Neural cell (in vitro differentiated cells): ENCODE results near the gene FAF1. TPM values are rescaled to one million over a fixed set of nuclear protein-coding genes. Genes with fewer than 3 reads are reported as not detected.

Experiments used
- H2AFZ ChIP-seq: fragments of 200-600, 300-800 bp; sonication (generic), shearing (Covaris generic); 2 replicates; pipeline ENCODE4 v1.6.0; 2014; ENCODE audit warnings: low read depth, mild to moderate bottlenecking, antibody characterized with exemption, low read length, moderate library complexity
- H3F3A ChIP-seq: fragments of 200-600 bp; shearing (Covaris generic); 2 replicates; pipeline ENCODE4 v1.6.1; 2016; ENCODE audit warnings: mild to moderate bottlenecking, moderate library complexity, mixed read lengths, antibody characterized with exemption, low read length; ENCODE audit not compliant: insufficient read depth, poor library complexity, severe bottlenecking
- H3K27ac ChIP-seq: fragments of 200-600, 300-800 bp; sonication (generic), shearing (Covaris generic); 2 replicates; pipeline ENCODE4 v1.5.1; 2014; ENCODE audit warnings: mild to moderate bottlenecking, low read length, moderate library complexity
- H3K27me3 ChIP-seq: fragments of 300-800, 200-600 bp; sonication (generic), shearing (Covaris generic); 2 replicates; pipeline ENCODE4 v1.6.0; 2014; ENCODE audit warnings: mild to moderate bottlenecking, low read depth, low read length, moderate library complexity; ENCODE audit not compliant: insufficient read depth
- H3K36me3 ChIP-seq: fragments of 300-800, 200-600 bp; sonication (generic), shearing (Covaris generic); 2 replicates; pipeline ENCODE4 v1.5.1; 2014; ENCODE audit warnings: mild to moderate bottlenecking, antibody characterized with exemption, low read length, moderate library complexity; ENCODE audit not compliant: insufficient read depth
- H3K4me2 ChIP-seq: fragments of 300-800, 200-600 bp; sonication (generic), shearing (Covaris generic); 2 replicates; pipeline ENCODE4 v1.6.0; 2014; ENCODE audit warnings: mild to moderate bottlenecking, low read length
- H3K4me3 ChIP-seq: fragments of 300-800, 200-600 bp; sonication (generic), shearing (Covaris generic); 2 replicates; pipeline ENCODE4 v1.5.1; 2014; ENCODE audit warnings: mild to moderate bottlenecking, low read length, moderate library complexity
- H3K79me2 ChIP-seq: fragments of 200-600 bp; shearing (Covaris generic); replicated peaks from 2 replicates; pipeline ENCODE4 v1.6.0; 2014; ENCODE audit warnings: mild to moderate bottlenecking, low read length, moderate library complexity; ENCODE audit not compliant: insufficient read depth
- H3K9ac ChIP-seq: fragments of 300-800, 200-600 bp; sonication (generic), shearing (Covaris generic); 2 replicates; pipeline ENCODE4 v1.6.1; 2016; ENCODE audit warnings: mild to moderate bottlenecking, low read length, mixed read lengths
- H3K9me2 ChIP-seq: fragments of 200-600 bp; shearing (Covaris generic); 2 replicates; pipeline ENCODE4 v1.6.1; 2016; ENCODE audit warnings: mild to moderate bottlenecking, low read length, mixed read lengths; ENCODE audit not compliant: insufficient read depth
- H3K9me3 ChIP-seq: fragments of 200-600, 300-800 bp; sonication (generic), shearing (Covaris generic); 2 replicates; pipeline ENCODE4 v1.6.1; 2016; ENCODE audit warnings: mild to moderate bottlenecking, mixed run types, low read length, moderate library complexity, mixed read lengths
- H4K20me1 ChIP-seq: fragments of 200-600 bp; shearing (Covaris generic); 2 replicates; pipeline ENCODE4 v1.6.1; 2016; ENCODE audit warnings: mild to moderate bottlenecking, mixed run types; ENCODE audit not compliant: insufficient read depth
- CTCF ChIP-seq: fragments of 450-650 bp; IDR thresholded peaks from 2 replicates; pipeline ENCODE4 v1.5.1; 2014; ENCODE audit warnings: antibody characterized with exemption, mild to moderate bottlenecking, moderate library complexity; ENCODE audit not compliant: poor library complexity, severe bottlenecking
- EP300 ChIP-seq: fragments of 450-650 bp; conservative IDR thresholded peaks from 2 replicates; pipeline ENCODE4 v1.6.1; 2014; ENCODE audit warnings: antibody characterized with exemption, mild to moderate bottlenecking, moderate library complexity; ENCODE audit not compliant: poor library complexity, severe bottlenecking
- EZH2 ChIP-seq: fragments of 200-600, 300-800 bp; shearing (Covaris generic), sonication (generic); IDR thresholded peaks from 2 replicates; pipeline ENCODE4 v1.6.1; 2014; ENCODE audit warnings: antibody characterized with exemption, low read length, borderline replicate concordance, mild to moderate bottlenecking; ENCODE audit not compliant: insufficient read depth, poor library complexity, severe bottlenecking
- MXI1 ChIP-seq: fragments of 450-650 bp; conservative IDR thresholded peaks from 2 replicates; pipeline ENCODE4 v1.6.1; 2014; ENCODE audit warnings: antibody characterized with exemption, mild to moderate bottlenecking; ENCODE audit not compliant: poor library complexity, severe bottlenecking
- POLR2AphosphoS5 ChIP-seq: IDR thresholded peaks from 2 replicates; pipeline ENCODE4 v1.6.1; 2012
- RAD21 ChIP-seq: fragments of 450-650 bp; conservative IDR thresholded peaks from 2 replicates; pipeline ENCODE4 v1.6.1; 2014; ENCODE audit warnings: antibody characterized with exemption, mild to moderate bottlenecking, moderate library complexity
- SMC3 ChIP-seq: fragments of 450-650 bp; conservative IDR thresholded peaks from 2 replicates; pipeline ENCODE4 v1.6.1; 2014; ENCODE audit warnings: antibody characterized with exemption, mild to moderate bottlenecking, moderate library complexity; ENCODE audit not compliant: poor library complexity
- TAF1 ChIP-seq: IDR thresholded peaks from 2 replicates; pipeline ENCODE4 v1.6.1; 2012; ENCODE audit warnings: low read depth
- polyA plus RNA-seq: library from polyadenylated mRNA; depleted of rRNA; stranded (reverse); fragments of >200 nt; gene quantifications from 2 replicates; pipeline ENCODE4 v1.2.3, GENCODE V29; 2014
- TF ChIP-seq, protein P1 (sequence below): IDR thresholded peaks from 2 replicates; pipeline ENCODE4 v1.6.1; 2012; ENCODE audit warnings: borderline replicate concordance

FAF1 gene
- polyA plus RNA-seq, 1 donor from 2014 or later, result 52.1 TPM

DNA sequence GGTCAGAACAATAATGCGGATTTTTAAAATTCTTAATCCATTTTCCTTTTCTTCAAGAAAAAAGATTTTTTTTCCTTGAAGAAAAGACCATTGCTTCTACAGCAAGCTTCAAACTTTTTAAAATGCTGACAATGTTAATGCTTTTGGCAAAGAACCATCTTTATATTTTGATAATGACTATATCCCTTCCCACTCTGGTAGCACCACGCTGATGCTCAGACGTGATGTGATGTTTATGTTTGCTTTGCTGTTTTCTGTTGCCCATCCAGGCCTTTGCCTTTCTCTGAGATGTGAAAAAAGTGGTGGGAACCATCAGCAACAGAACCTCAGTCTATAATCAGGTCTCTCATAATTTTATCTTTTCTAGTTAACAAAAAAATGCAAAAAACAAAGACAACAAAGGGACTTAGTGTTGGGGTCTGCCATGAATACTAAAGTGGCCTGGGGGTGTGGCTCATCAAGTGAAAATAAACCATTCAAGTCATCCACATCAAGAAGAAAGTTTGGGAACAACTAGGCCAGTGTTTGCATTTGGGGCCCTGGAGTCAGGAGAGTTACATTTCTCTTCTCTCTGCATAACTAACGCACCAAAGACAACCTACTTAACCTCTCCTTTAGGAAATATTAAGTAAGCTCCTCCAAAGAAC, 292.2 kb downstream of the FAF1 start:
- no peak overlapping the region for H3K4me2 ChIP-seq
- H3F3A ChIP-seq, result no peaks in the 10 kb centered on the region
- no peaks in the 10 kb centered on the region for H3K9me2 ChIP-seq
- no peaks in the 10 kb centered on the region for H3K79me2 ChIP-seq
- H3K36me3 ChIP-seq, result no peaks in the 10 kb centered on the region
- H3K27me3 ChIP-seq, result no peaks in the 10 kb centered on the region
- H3K4me3 ChIP-seq, result no peak overlapping the region
- H2AFZ ChIP-seq, result no peak overlapping the region
- no peaks in the 10 kb centered on the region for H3K9me3 ChIP-seq
- H3K9ac ChIP-seq, result no peak overlapping the region
- H4K20me1 ChIP-seq, result no peaks in the 10 kb centered on the region
- no peak for TF ChIP-seq POLR2AphosphoS5
- TF ChIP-seq MXI1, result no peak
- no peak for TF ChIP-seq EP300
- no peak for TF ChIP-seq EZH2
- no peak for TF ChIP-seq SMC3
- no peak for TF ChIP-seq CTCF
- TF ChIP-seq, protein P1, sequence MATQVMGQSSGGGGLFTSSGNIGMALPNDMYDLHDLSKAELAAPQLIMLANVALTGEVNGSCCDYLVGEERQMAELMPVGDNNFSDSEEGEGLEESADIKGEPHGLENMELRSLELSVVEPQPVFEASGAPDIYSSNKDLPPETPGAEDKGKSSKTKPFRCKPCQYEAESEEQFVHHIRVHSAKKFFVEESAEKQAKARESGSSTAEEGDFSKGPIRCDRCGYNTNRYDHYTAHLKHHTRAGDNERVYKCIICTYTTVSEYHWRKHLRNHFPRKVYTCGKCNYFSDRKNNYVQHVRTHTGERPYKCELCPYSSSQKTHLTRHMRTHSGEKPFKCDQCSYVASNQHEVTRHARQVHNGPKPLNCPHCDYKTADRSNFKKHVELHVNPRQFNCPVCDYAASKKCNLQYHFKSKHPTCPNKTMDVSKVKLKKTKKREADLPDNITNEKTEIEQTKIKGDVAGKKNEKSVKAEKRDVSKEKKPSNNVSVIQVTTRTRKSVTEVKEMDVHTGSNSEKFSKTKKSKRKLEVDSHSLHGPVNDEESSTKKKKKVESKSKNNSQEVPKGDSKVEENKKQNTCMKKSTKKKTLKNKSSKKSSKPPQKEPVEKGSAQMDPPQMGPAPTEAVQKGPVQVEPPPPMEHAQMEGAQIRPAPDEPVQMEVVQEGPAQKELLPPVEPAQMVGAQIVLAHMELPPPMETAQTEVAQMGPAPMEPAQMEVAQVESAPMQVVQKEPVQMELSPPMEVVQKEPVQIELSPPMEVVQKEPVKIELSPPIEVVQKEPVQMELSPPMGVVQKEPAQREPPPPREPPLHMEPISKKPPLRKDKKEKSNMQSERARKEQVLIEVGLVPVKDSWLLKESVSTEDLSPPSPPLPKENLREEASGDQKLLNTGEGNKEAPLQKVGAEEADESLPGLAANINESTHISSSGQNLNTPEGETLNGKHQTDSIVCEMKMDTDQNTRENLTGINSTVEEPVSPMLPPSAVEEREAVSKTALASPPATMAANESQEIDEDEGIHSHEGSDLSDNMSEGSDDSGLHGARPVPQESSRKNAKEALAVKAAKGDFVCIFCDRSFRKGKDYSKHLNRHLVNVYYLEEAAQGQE, result no peak
- no peak for TF ChIP-seq RAD21
- no peak for TF ChIP-seq TAF1
- H3K27ac ChIP-seq, result no peak overlapping the region

DNA sequence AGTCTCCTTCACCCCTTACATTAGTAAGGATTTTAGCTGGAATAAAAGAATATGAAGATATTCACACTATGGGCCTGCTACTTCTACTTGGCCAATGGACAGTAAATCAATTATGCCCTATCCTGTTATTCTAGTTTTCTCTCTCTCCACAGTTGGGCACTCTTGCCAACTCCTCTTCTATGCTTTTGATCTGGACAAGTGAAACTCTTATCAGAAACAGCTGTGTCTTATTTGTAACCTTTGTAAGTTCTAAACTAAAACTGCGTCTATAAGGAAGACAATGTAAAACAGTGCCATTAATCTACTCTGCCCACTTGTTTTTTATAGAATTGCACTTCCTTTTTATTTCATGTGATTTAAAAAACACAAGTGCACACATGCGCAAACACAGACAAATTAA, 292.8 kb downstream of the FAF1 start:
- Histone ChIP-seq H3F3A (no peaks in the 10 kb centered on the region), H3K79me2 (no peaks in the 10 kb centered on the region), H2AFZ (no peak overlapping the region), H3K27me3 (no peaks in the 10 kb centered on the region), H3K9ac (no peak overlapping the region), H3K27ac (no peak overlapping the region), H3K4me2 (no peak overlapping the region), H3K4me3 (no peak overlapping the region), H3K9me2 (no peaks in the 10 kb centered on the region), H3K9me3 (no peaks in the 10 kb centered on the region), H4K20me1 (no peaks in the 10 kb centered on the region), H3K36me3 (no peaks in the 10 kb centered on the region)
- TF ChIP-seq SMC3 (no peak), CTCF (no peak), EZH2 (no peak), TAF1 (no peak), RAD21 (no peak), POLR2AphosphoS5 (no peak), EP300 (no peak)
- TF ChIP-seq, protein P1, result no peak
